ENCODE measurements around the gene ABCB9. TPM values are rescaled to one million over a fixed set of nuclear protein-coding genes. Genes with fewer than 3 reads are reported as not detected.
A peak's percentile ranks its signal among the peaks of the same experiment; 100 is the strongest.

The ABCB9 gene
- total RNA-seq, 1 donor from 2014 or later = 11.6 TPM

- Mint-ChIP-seq H3K27ac (ENCODE audit: unreplicated experiment) (peak overlapping the region; percentile 95), H3K36me3 (ENCODE audit: low read depth, unreplicated experiment) (no peaks in the 10 kb centered on the region), H3K4me1 (ENCODE audit: low read depth, unreplicated experiment) (peaks cover 35% of the 10 kb centered on the region), H3K4me3 (ENCODE audit: unreplicated experiment) (peak overlapping the region; percentile 97), H3K27me3 (ENCODE audit: low read depth, unreplicated experiment) (no peaks in the 10 kb centered on the region), H3K9me3 (ENCODE audit: unreplicated experiment) (peaks cover 4% of the 10 kb centered on the region)
- Histone ChIP-seq H2AFZ (ENCODE audit: low read depth, low read length) (peak overlapping the region; percentile 62), H3K27me3 (ENCODE audit: insufficient read depth, low read length) (no peaks in the 10 kb centered on the region), H3K79me2 (ENCODE audit: insufficient read depth, low read length) (peaks cover 56% of the 10 kb centered on the region), H3K4me3 (ENCODE audit: insufficient read depth, low read depth, low read length) (peak overlapping the region; percentile 90), H3K9me3 (ENCODE audit: insufficient read depth, low read depth, low read length) (no peaks in the 10 kb centered on the region), H3K4me1 (ENCODE audit: insufficient read depth, low read length) (peaks cover 53% of the 10 kb centered on the region), H3K9ac (ENCODE audit: low read length) (peak overlapping the region; percentile 98), H3K36me3 (ENCODE audit: insufficient read depth, low read length) (no peaks in the 10 kb centered on the region), H3K27ac (ENCODE audit: low read depth, low read length) (peak overlapping the region; percentile 88), H4K20me1 (ENCODE audit: insufficient read depth, low read length) (peaks cover 31% of the 10 kb centered on the region), H3K4me2 (ENCODE audit: low read length) (peak overlapping the region; percentile 98)
- FAIRE-seq (no peak), DNase-seq (ENCODE audit: low read depth) (no peak)
- TF ChIP-seq, protein P1, sequence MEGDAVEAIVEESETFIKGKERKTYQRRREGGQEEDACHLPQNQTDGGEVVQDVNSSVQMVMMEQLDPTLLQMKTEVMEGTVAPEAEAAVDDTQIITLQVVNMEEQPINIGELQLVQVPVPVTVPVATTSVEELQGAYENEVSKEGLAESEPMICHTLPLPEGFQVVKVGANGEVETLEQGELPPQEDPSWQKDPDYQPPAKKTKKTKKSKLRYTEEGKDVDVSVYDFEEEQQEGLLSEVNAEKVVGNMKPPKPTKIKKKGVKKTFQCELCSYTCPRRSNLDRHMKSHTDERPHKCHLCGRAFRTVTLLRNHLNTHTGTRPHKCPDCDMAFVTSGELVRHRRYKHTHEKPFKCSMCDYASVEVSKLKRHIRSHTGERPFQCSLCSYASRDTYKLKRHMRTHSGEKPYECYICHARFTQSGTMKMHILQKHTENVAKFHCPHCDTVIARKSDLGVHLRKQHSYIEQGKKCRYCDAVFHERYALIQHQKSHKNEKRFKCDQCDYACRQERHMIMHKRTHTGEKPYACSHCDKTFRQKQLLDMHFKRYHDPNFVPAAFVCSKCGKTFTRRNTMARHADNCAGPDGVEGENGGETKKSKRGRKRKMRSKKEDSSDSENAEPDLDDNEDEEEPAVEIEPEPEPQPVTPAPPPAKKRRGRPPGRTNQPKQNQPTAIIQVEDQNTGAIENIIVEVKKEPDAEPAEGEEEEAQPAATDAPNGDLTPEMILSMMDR (IDR thresholded peaks at IDR 0.05; ENCODE audit: insufficient read depth, low read depth, low read length) = no peak
- TF ChIP-seq EZH2 (IDR thresholded peaks at IDR 0.05; ENCODE audit: insufficient read depth, low read length) = no peak
These were observed 71.0 kb downstream of the ABCB9 start for GRCh38 chr12:122895320-122895703.

DNA sequence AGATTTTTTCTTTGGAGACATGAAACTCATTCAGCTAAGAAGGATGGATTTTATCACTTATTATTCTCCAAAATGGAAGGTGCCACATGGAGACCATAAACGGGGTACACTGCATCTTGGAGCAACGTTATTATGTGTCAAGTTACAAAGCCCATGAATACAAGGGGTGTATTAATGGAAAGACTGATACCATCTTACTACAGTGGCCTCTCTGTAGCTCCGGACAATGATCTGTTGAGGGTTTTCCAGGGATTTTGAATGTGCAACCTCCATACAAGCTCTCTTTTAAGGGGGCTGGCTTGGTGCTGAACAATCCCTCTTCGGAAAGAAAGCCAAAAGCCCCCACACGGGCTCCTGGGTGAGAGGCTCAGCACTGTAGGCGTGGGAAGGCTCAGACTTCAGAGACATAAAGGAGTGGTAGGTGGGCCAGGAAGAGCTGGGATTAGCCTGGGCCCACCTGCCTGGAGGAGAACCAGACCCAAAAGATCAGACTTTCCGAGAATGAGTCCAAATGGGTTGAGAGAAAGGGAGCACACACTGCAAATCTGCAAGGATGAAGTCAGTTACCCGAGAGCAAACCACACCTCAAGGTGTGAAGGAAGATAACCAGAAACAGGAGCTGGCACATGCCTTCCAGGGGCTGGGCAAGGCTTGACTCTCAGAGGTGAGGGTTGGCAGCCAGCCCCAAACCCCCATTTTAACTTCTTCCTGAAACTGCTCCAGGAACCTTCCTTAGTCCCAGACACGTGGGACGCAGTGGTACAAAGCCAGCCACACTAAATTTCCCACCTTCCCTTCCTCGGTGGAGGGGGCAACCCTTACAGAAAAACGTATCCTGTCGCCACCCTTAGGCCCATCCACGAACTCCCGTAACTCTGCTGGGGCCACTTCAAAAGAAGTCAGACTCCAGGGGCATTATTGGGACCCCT is 71.8 kb downstream of the ABCB9 start:
- Mint-ChIP-seq H3K27me3 (ENCODE audit: low read depth, unreplicated experiment) (no peaks in the 10 kb centered on the region), H3K4me3 (ENCODE audit: unreplicated experiment) (peak overlapping the region; percentile 97), H3K27ac (ENCODE audit: unreplicated experiment) (peak overlapping the region; percentile 95), H3K9me3 (ENCODE audit: unreplicated experiment) (peaks cover 4% of the 10 kb centered on the region), H3K4me1 (ENCODE audit: low read depth, unreplicated experiment) (peaks cover 38% of the 10 kb centered on the region), H3K36me3 (ENCODE audit: low read depth, unreplicated experiment) (no peaks in the 10 kb centered on the region)
- Histone ChIP-seq H3K36me3 (ENCODE audit: insufficient read depth, low read length) (no peaks in the 10 kb centered on the region), H3K27me3 (ENCODE audit: insufficient read depth, low read length) (no peaks in the 10 kb centered on the region), H3K9me3 (ENCODE audit: insufficient read depth, low read depth, low read length) (no peaks in the 10 kb centered on the region), H2AFZ (ENCODE audit: low read depth, low read length) (no peak overlapping the region), H3K27ac (ENCODE audit: low read depth, low read length) (peak overlapping the region; percentile 88), H4K20me1 (ENCODE audit: insufficient read depth, low read length) (peaks cover 34% of the 10 kb centered on the region), H3K4me1 (ENCODE audit: insufficient read depth, low read length) (peaks cover 53% of the 10 kb centered on the region), H3K9ac (ENCODE audit: low read length) (peak overlapping the region; percentile 98), H3K4me2 (ENCODE audit: low read length) (peak overlapping the region; percentile 98), H3K4me3 (ENCODE audit: insufficient read depth, low read depth, low read length) (peak overlapping the region; percentile 90), H3K79me2 (ENCODE audit: insufficient read depth, low read length) (peaks cover 64% of the 10 kb centered on the region)
- no peak for FAIRE-seq
- no peak for DNase-seq (ENCODE audit: low read depth)
- TF ChIP-seq, protein P1 (IDR thresholded peaks at IDR 0.05; ENCODE audit: insufficient read depth, low read depth, low read length) = no peak
- TF ChIP-seq EZH2 (IDR thresholded peaks at IDR 0.05; ENCODE audit: insufficient read depth, low read length) = no peak
